Ascending aorta (tissue), 2 donors: ENCODE data around the gene HADHA. TPM values are rescaled to one million over a fixed set of nuclear protein-coding genes. Genes with fewer than 3 reads are reported as not detected.

Source experiments
- DNase-seq, 2 donors: peaks; one replicate each; pipeline ENCODE4 v3.0.0-alpha.2; 2019; ENCODE audit warnings: low spot score in 2 of 2
- H3K27ac ChIP-seq, 2 donors: fragments of 200-600 bp; sonication (generic); one replicate each; pipeline ENCODE4 v1.5.1; 2016 to 2017; ENCODE audit warnings: mild to moderate bottlenecking in 1 of 2
- H3K27me3 ChIP-seq: fragments of 200-600 bp; sonication (generic); one replicate; pipeline ENCODE4 v1.5.1; 2017
- H3K36me3 ChIP-seq, 2 donors: fragments of 200-600 bp; sonication (generic); one replicate each; pipeline ENCODE4 v1.5.1; 2016
- H3K4me1 ChIP-seq, 2 donors: fragments of 200-600 bp; sonication (generic); one replicate each; pipeline ENCODE4 v1.5.1; 2016 to 2017; ENCODE audit warnings: mild to moderate bottlenecking in 1 of 2
- H3K4me3 ChIP-seq, 2 donors: fragments of 200-600 bp; sonication (generic); one replicate each; pipeline ENCODE4 v1.5.1; 2016 to 2017; ENCODE audit warnings: mild to moderate bottlenecking in 1 of 2
- H3K9me3 ChIP-seq, 2 donors: fragments of 200-600 bp; sonication (generic); one replicate each; pipeline ENCODE4 v1.5.1; 2016
- intact Hi-C: fragments of 100-400 bp; cut with DNase I; formaldehyde crosslinking; loops from one replicate; pipeline ENCODE4 v1.15.1; 2023
- total RNA-seq: library from RNA; depleted of rRNA; stranded (reverse); fragments of >200 nt; gene quantifications from one replicate; pipeline ENCODE4 v1.1.0, GENCODE V29; 2016
- TF ChIP-seq, protein P1 (sequence below), 3 experiments: fragments of 200-600 bp in 2 of 3; fragments of 450-650 bp in 1 of 3; sonication (generic) in 2 of 3; IDR thresholded peaks; one replicate each; pipeline ENCODE4 v1.5.1; 2016 to 2019; ENCODE audit warnings: antibody characterized with exemption in 3 of 3, mild to moderate bottlenecking in 1 of 3, moderate library complexity in 1 of 3

Gene HADHA
- total RNA-seq, 1 donor from 2014 or later = 49.5 TPM

DNA sequence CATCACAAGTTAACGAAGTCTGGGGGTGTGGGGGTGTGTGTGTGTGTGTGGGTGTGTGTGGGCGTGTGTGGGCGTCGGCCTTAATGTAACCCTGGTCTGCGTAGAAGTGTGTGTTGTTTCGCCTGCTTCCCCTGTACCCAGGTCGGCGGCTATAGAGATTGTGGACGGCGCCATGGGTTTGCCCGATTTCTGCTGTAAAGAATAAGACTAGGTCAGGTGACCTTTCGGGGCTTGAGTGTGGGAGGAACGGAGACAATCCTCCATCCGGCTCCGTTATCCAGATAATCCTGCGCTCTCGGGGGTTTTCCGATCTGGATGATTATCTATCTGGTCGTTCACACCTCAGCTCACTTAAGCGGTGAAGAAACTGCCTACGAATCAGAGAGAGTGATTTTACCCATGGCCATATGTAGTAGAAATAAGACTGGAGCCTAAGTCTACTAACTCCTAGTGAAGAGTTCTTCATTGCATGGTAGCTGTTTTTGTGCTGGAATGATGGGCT lies 850 bp upstream of the HADHA start:
- TF ChIP-seq, protein P1, sequence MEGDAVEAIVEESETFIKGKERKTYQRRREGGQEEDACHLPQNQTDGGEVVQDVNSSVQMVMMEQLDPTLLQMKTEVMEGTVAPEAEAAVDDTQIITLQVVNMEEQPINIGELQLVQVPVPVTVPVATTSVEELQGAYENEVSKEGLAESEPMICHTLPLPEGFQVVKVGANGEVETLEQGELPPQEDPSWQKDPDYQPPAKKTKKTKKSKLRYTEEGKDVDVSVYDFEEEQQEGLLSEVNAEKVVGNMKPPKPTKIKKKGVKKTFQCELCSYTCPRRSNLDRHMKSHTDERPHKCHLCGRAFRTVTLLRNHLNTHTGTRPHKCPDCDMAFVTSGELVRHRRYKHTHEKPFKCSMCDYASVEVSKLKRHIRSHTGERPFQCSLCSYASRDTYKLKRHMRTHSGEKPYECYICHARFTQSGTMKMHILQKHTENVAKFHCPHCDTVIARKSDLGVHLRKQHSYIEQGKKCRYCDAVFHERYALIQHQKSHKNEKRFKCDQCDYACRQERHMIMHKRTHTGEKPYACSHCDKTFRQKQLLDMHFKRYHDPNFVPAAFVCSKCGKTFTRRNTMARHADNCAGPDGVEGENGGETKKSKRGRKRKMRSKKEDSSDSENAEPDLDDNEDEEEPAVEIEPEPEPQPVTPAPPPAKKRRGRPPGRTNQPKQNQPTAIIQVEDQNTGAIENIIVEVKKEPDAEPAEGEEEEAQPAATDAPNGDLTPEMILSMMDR (IDR thresholded peaks at IDR 0.05) = no peak
- intact Hi-C loops = loop anchor here (2.0 kb wide), 3 partner anchors 30 to 366 kb away; partner anchors contain the start of gene ASXL2

DNA sequence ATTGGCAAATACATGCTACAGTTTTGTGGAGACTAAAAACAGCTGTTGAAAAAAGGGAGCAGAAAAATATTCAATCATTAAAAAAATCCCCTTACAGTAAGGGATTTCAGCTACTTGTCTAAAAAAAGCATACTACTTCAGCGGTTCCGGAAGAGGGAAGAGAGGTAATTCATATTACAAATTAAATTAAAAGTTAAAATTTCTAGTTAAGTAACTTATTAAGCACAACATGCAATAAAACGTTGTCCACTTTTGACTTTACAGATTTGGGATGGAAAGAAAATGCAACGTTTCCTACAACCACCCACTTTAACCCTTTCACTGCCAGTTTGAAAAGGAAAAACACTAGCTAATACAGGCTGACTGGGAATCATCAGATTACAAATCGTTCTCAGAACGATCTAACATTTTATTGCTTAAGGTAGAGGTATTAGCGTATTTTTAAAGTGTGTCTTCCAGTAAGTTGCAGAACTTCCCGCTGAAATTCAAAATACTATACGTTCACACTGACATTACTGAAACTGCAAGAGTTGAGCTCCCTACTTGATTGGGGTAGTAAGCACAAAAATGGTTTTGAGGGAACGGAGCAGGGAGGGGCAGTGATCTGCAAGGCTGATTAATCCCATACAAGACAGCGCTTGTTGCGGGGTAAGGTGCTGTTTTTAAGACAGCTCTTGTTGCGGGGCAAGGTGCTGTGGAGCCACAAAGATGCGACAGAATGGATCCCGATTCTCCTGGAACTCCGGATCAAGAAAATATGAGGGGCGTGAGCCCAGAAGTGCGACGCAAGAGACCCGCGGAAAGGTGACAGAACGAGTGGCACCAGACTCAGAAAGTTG lies 743 bp downstream of the HADHA start:
- Histone ChIP-seq H3K4me3 (peak overlapping the region; percentile 76 to 90), H3K27me3 (no peaks in the 10 kb centered on the region), H3K9me3 (no peaks in the 10 kb centered on the region), H3K27ac (peak overlapping the region; percentile 95 to 96), H3K36me3 (peaks cover 0 to 1% of the 10 kb centered on the region in 2 donors), H3K4me1 (peaks cover 2 to 18% of the 10 kb centered on the region in 2 donors)
- TF ChIP-seq, protein P1 (IDR thresholded peaks at IDR 0.05) = no peak
- no peak for DNase-seq
- intact Hi-C loops = loop anchor here (1.0 to 2.0 kb wide), 5 partner anchors 31 to 365 kb away; partner anchors contain the start of genes ADGRF3, ASXL2 and SELENOI

More for the DNA sequence above, 850 bp upstream of the HADHA start:
- Histone ChIP-seq H3K4me1 (peaks cover 2 to 18% of the 10 kb centered on the region in 2 donors), H3K27ac (peak overlapping the region; percentile 95 to 96), H3K27me3 (no peaks in the 10 kb centered on the region), H3K9me3 (no peaks in the 10 kb centered on the region), H3K4me3 (peak overlapping the region; percentile 76 to 90), H3K36me3 (no peaks in the 10 kb centered on the region)
- peak in 1 of 2 donors; percentile 71 for DNase-seq

- DNase-seq = no peak
- Histone ChIP-seq H3K9me3 (no peaks in the 10 kb centered on the region), H3K4me1 (peaks cover 2 to 18% of the 10 kb centered on the region in 2 donors), H3K36me3 (peaks cover 15 to 19% of the 10 kb centered on the region in 2 donors), H3K4me3 (no peak overlapping the region), H3K27me3 (no peaks in the 10 kb centered on the region), H3K27ac (no peak overlapping the region)
- TF ChIP-seq, protein P1 (IDR thresholded peaks at IDR 0.05) = no peak
- intact Hi-C loops = no loop called here
Observed at GRCh38 chr2:26241928-26242436, 2.5 kb downstream of the HADHA start.

DNA sequence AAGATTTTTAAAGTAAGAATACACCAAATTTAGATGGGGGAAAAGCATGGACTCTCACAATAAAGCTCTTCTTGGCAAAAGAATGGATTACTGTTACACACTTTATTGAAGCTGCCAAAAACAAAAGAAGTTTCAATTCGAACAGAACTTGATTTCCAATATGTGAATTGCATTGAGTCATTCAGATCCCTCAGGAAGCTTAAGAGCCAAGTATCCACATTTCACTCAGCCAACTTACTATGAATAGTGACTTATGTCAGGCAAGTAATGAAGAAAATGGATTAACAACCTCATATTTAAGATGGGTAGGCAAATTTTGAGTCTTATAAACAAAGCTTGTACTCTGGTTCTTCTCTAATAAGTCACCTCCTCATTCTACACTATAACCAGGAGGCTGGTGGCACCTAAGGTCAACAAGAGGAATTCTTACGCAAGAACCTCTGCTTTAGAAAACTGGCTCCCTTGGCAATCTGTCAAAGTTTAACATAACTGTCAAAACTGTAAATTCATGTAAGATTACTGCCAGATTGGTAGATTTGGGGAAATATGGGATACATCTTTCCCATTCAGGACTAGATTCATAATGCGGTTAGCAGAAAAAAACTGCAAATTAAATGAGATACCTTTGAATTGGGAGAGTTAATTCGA lies 6.0 kb downstream of the HADHA start:
- Histone ChIP-seq H3K4me3 (no peak overlapping the region), H3K36me3 (peaks cover 40 to 52% of the 10 kb centered on the region in 2 donors), H3K9me3 (no peaks in the 10 kb centered on the region), H3K27ac (no peak overlapping the region), H3K27me3 (no peaks in the 10 kb centered on the region), H3K4me1 (peaks cover 2 to 9% of the 10 kb centered on the region in 2 donors)
- TF ChIP-seq, protein P1 (IDR thresholded peaks at IDR 0.05) = no peak
- no peak for DNase-seq
- intact Hi-C loops = no loop called here

- peaks cover 0 to 6% of the 10 kb centered on the region in 2 donors for H3K4me1 ChIP-seq
- H3K4me3 ChIP-seq = no peak overlapping the region
- H3K27me3 ChIP-seq = no peaks in the 10 kb centered on the region
- H3K27ac ChIP-seq = no peak overlapping the region
- no peaks in the 10 kb centered on the region for H3K9me3 ChIP-seq
- intact Hi-C loops = no loop called here
- H3K36me3 ChIP-seq = peaks cover 46 to 57% of the 10 kb centered on the region in 2 donors
- TF ChIP-seq, protein P1 (IDR thresholded peaks at IDR 0.05) = no peak
- DNase-seq = no peak
Observed at GRCh38 chr2:26237868-26238267, 6.6 kb downstream of the HADHA start.
